Prostate gland (tissue), 2 donors: ENCODE data around the gene PLCB4.

ENCODE experiments used
- POLR2AphosphoS5 ChIP-seq: sonication (generic); formaldehyde crosslinking; IDR thresholded peaks from one replicate; pipeline ENCODE4 v1.6.1; 2017; ENCODE audit warnings: antibody characterized with exemption
- TF ChIP-seq, protein P1 (sequence below), 4 experiments: fragments of 200-600 bp in 2 of 4; fragments of 450-650 bp in 2 of 4; sonication (generic) in 2 of 4; IDR thresholded peaks; 1 replicate in 3 of 4; 2 replicates in 1 of 4; pipeline ENCODE4 v1.5.1; 2016 to 2019; ENCODE audit warnings: antibody characterized with exemption in 4 of 4, mild to moderate bottlenecking in 2 of 4, moderate library complexity in 2 of 4

DNA sequence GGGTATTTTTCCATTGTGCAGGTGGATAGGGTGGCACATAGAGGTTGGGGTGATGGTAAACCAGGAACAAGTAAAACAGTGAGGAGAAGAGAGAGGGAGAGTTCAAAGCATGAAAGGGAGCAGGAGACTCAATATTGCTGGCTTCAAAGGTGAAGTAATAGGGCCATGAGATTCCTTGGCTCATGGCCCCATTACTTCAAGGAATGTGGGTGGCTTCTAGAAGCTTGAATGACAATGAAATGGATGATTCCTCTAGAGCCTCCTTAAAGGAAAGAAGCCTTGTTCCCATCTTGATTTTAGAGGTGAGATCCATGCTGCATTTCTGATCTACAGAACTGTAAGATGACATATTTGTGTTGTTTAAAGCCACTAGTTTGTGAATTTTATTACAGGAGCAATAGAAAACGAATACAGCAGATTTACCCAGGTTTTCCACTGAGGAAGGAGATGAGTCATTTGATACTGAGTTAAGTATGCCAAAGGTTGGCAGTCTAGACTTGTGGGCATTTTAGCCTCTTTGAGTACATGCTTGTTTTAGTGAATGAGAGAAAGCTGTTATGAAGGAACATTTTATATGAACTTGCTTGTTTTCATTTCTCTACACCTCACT is 110.4 kb downstream of the PLCB4 start:
- TF ChIP-seq, protein P1, sequence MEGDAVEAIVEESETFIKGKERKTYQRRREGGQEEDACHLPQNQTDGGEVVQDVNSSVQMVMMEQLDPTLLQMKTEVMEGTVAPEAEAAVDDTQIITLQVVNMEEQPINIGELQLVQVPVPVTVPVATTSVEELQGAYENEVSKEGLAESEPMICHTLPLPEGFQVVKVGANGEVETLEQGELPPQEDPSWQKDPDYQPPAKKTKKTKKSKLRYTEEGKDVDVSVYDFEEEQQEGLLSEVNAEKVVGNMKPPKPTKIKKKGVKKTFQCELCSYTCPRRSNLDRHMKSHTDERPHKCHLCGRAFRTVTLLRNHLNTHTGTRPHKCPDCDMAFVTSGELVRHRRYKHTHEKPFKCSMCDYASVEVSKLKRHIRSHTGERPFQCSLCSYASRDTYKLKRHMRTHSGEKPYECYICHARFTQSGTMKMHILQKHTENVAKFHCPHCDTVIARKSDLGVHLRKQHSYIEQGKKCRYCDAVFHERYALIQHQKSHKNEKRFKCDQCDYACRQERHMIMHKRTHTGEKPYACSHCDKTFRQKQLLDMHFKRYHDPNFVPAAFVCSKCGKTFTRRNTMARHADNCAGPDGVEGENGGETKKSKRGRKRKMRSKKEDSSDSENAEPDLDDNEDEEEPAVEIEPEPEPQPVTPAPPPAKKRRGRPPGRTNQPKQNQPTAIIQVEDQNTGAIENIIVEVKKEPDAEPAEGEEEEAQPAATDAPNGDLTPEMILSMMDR (IDR thresholded peaks at IDR 0.05): no peak
- no peak for TF ChIP-seq POLR2AphosphoS5
